HG03135 (cell line): Measurements from ENCODE around the gene BRPF3.

Experiments
- ATAC-seq: cut with Tn5 transposase; IDR thresholded peaks from one replicate; pipeline ENCODE4 v1.9.1; 2021; ENCODE audit warnings: mild to moderate bottlenecking, moderate library complexity; ENCODE audit not compliant: unreplicated experiment

The BRPF3 gene

DNA sequence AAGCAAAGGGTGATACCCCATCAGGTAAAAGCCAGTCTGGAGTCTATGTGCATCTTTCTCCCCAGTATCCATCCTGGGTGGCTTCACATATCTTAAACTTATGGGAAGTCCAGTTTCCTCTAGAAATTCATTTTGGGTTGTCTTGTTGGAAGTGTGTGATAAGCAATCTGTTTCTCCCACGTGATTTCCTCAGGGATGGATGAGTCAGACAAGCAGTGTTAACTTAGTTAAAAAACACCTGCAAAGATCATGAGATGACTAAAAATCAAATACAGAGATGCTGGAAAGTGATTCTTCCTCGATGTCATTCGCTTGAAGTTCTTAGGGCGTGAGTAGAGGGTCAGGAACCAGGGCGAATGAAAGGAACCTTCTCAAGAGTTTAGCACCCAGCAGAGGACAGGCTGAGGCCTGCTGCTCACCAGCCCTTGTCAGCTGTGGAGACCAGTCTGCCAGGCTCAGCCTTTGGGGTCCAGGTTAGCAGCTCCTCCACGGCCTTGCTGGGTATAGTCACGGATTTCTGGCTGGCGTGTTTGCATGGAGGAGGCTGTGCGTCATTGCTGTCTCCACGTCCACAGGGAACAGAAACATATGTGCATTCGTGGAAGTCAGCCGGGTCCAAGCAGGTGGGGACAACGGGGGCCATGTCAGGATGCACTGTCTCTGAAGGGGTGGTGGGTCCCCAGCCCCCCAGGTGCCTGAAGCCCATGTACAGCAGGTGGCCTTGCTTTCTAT, 70.5 kb downstream of the BRPF3 start:
- no peak for ATAC-seq

DNA sequence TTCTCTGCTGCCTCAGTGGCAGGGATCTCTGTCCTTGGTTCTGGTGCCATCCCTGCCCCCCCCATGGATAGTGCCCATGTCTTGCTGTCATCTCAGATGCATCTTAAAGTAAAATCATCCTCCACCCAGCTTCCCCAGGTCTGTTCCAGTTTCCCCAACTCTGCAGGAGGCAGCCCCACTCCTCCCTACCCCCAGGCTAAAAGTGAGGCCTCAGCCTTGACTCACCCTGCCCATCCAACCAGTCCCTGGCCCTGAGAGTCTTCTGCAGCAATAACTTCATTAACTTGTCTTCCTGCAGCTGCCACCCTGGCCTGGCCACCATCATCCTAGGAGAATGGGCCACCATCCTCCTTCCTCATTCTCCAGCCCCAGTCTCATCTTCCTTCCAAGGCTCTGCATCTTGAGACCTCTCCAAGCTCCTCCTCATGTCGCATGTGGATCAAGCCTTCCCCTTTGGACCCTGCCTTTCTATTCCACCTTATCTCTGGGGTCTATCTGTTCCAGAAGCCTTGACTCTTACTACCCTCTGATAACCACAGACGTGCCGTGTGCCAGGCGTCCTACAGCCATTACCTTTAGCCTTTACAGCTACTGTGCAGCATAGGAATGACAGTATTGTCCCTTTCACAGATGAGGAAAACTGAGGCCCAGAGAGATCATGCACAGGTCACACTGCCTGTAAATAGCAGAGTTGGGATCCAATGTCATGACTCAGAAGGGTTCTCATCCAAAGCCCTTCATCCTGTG, 71.4 kb downstream of the BRPF3 start:
- ATAC-seq = no peak

DNA sequence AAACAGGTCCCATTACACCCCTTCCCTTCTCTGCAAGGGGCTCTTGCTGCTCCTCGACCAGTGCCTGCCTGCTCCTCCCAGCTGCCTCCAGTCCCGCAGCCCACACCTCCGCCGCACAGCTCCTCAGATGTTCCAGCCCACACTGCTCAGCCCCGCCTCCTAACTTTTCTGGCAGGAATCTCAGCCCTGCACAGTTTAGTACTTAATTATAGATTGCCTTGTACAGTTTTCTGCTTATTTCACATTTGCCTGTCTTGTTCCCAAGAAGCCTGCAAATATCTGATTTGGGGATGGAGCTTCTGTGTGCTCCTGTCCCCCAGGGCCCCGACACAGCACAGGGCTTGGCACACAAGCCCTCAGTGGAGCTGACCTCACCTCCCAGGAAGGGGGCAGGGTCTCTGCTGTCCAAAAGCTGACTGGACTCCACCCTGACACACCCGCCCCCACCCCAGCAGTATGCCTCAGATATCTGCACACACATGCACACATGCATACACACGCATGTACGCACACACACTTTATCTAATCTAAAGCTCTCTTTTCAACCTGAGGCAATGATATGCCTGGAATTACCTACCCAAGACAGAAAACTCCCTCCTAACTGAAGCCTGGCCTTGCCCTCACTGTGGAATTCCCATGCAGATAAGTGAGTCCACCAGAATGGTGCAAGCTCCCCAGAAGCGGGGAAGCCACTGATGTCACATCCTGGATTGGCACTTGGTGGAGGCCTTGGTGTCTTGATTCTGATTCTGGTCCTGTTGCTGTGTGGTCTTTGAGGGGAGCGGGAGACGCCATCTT, 72.1 kb downstream of the BRPF3 start:
- ATAC-seq = no peak

DNA sequence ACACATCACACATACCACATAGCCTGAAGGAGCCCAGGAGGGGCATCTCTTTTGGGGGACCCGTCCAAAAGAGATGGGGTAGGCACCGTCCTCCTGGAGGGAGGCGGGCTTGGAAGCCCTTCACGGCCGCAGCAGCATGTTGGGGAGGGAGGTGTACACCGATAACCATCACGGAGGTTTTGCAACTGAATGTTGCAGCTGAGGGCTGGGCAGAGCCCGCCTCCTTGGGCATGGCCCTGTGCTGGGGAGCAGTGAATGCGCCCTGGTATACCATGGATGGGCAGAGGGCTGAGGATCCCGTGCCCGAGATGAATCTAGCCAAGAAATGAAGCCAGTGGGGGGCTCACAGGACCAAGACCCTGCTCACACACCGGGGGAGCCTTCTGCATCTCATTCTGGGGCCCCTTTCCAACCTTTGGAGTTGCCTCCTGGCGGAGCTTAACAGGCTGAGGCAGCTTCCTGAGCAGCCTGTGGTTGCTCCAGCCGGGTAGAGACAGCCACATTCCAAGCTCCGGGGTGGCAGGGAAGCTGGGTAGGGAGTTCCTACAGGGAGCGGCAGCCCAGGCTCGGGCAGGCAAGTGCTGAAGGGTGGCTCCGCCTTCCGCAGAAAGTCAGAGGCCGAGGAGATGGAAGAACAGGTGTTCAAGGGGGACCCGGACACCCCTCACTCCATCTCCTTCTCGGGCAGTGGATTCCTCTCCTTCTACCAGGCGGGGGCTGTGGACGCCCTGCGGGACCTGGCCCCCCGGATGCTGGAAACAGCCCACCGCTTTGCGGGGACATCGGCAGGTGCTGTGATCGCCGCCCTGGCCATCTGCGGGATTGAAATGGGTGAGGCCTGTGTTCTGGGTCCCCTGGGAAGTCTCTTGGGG, 73.5 kb downstream of the BRPF3 start, which contains the start of gene PNPLA1:
PNPLA1 (plus strand) TSS at position 227 of the 872 bp plus-strand sequence; CDS start at position 627, 400 bp downstream.
- ATAC-seq = no peak

DNA sequence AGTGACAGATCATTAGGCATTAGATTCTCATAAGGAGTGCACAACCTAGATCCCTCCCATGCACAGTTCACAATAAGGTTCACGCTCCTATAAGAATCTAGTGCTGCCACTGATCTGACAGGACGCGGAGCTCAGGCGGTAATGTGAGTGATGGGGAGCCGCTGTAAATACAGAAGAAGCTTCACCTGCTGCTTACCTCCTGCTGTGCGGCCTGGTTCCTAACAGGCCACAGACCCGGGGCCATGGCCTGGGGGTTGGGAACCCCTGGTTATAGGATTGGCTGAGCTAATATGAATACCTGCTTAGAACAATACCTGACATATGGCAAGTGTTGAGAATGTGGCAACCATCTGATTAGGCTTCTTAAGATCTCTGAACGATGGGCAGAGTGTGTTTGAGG, 75.7 kb downstream of the BRPF3 start:
- ATAC-seq = no peak

DNA sequence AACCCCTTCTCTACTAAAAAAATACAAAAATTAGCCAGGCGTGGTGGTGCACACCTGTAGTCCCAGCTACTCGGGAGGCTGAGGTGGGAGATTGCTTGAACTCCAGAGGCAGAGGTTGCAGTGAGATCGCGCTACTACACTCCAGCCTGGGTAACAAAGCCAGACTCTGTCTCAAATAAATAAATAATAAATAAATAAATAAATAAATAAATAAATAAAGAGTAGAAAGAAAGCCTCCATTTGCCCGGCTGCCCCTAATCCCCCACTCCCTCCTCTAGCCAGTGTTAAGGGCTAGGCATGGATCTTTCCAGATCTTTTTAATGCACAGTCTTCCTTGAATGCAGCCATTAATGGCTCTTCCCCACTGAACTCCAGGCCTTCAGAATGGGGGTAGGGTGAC, 76.5 kb downstream of the BRPF3 start:
- no peak for ATAC-seq

DNA sequence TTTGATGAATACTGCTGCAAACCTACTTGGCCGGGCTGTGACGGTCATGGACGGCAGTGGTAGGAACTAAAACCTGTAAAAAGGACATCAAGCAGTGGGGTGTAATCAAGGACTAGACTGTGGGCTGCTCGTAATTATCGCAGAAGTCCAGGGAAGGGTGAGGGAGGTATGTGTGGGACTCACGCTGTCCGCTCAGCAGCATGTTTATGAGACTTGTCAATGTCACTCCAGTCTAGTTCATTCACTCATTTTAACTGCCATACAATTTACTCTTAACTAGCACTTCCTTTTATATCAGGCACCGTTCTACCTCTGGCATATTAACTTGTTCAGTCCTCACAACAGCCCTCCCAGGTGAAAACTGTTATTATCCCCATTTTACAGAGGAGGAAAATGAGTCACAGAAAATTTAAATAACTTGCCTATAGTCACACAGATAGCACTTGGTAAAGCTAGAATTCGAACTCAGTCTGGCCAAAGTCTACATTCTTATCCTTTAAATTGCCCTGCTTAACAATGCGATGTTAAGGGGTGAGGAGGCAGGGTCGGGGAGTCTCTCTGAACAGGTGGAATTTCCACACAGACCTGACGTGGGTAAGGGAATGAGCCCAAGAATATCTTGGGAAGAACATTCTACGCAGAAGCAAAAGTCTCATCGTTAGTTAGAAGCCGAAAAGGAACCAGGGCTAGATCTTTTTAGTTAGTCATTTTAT, 77.4 kb downstream of the BRPF3 start:
- ATAC-seq = no peak

DNA sequence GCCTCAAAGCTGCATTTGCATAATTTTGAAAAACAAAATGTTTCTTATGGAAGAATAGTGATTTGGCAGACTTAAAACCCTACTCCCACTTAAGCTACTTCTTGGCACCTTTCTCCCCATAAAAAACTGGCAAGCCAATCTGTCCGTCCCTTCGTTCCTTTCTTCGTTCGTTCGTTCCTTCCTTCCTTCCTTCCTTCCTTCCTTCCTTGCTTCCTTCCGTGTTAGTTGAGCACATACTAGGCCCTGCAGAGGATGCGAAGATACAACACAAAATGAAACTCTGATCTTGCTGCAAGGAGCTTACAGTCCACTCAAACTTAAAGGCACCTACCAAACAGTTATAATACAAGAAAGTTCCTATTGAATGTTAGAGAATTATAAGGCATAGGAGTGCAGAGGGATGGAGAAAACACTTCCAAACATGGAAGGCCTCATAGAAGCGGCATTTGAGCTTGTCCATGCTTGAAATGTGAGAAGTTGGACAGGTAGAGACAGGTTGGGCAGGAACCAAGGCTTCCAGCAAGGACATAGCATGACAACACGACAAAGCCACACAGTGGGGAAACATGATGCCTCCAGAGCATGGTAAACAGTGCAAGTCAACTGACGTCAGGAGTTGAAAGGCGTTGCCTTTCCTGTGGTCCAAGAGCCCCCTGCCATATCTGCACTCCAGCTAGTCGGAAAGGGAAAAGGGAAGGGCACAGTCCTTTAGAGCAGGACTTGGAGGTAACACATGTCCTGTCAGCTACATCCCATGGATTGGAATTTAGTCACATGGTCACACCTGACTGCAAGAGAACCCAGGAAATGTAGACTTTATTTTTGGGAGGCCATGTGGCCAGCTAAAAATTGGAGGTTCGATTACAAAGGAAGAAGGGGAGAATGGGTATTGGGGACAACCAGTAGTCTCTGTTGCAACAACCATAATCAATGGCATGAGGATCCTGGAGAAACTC, 80.3 kb downstream of the BRPF3 start:
- ATAC-seq = no peak

DNA sequence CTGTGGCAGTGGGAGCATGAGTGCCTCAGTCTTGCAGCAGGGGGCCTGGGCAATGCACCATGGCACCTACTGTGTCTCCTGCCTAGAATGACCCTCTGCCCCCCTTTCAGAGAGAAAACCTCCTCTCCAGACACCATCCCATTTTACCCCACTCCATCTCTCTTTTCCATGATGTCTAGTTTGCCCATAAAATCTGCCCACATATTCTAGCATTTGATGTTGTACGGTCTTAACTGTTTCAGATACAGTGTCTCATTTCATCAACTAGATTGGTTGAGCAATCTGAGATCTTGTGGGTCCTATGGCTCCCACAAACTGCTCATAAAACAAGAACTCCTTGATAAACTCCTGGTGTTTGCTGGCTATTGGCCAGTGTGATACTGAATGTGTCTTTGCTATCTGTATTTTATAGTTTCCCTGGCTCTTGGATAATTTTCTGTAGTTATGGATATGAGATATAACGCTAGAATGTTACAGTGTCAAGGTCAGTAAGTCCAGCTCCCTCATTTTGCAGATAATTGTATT, 81.5 kb downstream of the BRPF3 start:
- no peak for ATAC-seq

DNA sequence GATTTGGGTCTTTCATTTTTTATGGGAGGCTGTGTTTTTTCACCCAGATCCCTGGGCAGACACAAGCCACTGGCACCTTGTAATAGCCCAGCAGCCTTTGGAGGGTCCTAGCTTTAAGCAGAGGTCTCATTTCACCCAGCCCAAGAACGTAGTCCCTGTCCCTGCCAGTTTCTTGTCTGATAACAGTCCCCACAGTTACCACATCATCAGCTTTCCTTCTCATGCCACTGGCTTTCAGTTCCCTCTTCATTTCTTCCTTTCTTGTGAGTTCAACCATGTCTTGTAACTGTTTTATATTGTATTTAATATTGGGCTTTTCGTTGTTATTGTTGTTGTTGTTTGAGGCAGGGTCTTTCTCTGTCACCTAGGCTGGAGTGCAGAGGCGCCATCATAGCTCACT, 83.9 kb downstream of the BRPF3 start:
- ATAC-seq = no peak

DNA sequence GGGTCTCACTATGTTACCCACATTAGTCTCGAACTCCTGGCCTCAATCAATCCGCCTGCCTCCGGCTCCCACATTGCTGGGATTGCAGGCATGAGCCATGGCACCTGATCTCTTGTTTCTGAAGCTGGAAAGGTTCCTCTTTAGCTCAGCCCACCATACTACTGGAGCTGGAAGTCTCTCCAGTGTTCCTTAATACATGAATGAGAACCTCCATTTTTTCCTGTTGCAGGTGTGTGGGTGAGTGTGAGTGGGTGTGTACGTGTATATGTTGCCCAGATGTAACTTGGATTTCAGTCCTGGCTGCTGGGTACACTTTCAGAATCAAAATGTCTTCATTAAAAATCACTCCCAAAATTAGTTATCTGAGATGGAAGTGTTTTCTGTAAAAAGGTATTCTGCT, 84.4 kb downstream of the BRPF3 start:
- ATAC-seq = no peak
